HG03521 (cell line): ENCODE measurements around the gene COA8.

Experiments
- ATAC-seq: cut with Tn5 transposase; IDR thresholded peaks from one replicate; pipeline ENCODE4 v1.9.1; 2021; ENCODE audit warnings: mild to moderate bottlenecking, moderate library complexity; ENCODE audit not compliant: unreplicated experiment

Gene COA8

DNA sequence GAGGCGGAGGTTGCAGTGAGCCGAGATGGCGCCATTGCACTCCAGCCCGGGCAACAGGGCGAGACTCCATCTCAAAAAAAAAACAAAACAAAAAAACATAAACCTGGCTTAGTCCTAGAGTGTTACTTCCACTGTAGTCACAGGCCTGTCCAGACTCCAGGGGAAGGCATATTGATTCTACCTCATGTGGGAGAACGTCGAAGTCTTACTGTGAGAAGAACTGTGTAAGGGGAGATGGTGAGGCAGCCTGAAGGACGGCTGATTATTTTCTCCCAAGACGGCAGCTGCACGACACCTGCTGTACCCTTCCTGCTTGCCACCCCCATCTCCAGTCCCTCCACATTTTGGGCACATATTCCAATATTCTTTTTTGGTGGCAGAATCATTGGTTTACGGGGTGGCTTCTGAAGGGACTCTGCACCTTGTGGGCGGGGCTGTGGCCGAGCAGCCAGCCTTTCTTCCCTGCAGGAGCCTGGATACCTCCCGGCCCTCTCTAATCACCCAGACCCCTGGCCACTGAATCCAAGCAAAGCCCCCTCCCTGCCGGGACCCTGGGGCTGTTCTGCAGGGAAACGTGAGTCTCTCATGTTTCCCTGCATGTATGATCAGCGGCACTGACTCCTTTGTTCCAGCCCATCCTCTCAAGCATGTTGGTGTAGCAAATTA, 54.0 kb downstream of the COA8 start:
- ATAC-seq: no peak

DNA sequence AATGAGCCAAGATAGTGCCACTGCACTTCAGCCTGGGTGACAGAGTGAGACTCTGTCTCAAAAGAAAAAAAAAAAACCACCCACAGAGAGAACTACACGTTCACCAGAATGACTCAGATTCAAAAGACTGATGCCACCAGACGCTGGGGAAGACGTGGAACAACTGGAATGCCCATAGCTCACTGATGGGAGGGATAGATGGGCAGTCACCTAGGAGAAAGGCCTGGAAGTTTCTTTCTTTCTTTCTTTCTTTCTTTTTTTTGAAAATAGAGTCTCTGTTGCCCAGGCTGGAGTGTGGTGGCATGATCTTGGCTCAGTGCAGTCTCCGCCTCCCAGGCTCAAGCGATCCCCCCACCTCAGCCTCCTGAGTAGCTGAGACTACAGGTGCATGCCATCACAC, 56.3 kb downstream of the COA8 start:
- no peak for ATAC-seq

GRCh38 chr14:103621860-103622259, 59.1 kb downstream of the COA8 start:
- ATAC-seq: no peak

DNA sequence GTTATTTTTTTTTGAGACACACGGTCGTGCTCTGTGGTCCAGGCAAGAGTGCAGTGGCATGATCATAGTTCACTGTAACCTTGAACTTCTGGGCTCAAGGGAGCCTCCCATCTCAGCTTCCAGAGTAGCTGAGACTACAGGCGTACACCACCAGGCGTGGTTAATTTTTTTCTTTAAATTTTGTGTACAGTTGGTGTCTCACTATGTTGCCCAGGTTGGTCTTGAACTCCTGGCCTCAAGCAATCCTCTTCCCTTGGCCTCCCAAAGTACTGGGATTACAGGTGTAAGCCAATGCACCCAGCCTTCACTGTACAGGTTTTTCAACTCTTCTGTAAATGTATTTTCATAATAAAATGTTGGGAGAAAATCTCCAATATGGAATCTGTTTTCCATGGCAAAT, 60.5 kb downstream of the COA8 start:
- ATAC-seq: no peak

DNA sequence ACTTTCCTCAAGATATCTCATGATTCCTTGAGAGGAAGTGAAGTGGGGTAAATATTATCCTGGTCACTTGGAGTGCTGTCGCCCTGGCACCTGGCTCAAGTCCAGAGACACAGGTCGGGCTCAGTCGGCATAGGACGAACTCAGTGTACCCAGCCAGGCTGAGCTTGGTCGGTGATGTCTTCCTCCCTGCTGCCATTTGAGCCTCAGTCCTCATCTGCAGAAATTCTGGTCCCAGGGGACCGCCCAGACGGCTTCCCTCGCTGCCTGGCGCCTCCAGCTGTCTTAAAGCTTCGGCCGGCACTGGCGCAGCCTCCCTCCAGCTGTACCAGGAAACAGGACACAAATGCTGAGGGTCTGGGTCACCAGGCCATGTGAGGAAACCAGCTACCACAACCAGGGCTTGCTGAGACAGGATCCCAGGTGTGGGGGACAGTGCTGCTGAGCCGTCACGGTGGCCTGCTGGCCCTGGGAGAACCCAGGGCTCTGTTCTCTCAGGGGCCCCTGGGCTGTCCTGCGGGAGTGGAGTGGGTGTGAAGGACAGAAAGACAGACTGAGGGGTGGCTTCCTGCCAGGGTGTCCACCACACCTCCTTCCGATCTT, 61.2 kb downstream of the COA8 start:
- ATAC-seq: no peak

DNA sequence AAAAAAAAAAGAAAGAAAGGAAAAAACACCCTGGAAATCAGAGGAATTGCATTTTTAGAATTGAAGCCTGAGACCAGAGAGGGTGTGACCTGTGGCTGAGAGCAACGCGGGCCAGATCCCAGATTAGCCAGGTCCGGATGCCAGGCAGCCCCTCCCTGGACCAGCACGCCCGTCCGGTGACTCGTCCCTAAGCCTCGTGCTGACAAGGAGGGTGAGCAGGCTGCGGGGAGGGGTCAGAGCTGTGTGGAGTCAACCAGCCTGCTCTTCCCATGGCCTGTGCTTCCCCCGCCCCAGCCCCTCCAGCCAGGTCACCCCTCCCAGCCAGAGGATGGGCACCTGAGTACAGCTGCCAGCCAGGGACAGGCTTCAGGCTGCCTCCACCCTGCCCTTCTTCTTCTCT, 62.1 kb downstream of the COA8 start:
- ATAC-seq: no peak

- no peak for ATAC-seq
Measured at GRCh38 chr14:103625356-103626095, 62.8 kb downstream of the COA8 start.

GRCh38 chr14:103626146-103626850, 63.5 kb downstream of the COA8 start:
- ATAC-seq: no peak

GRCh38 chr14:103627073-103628025, 64.6 kb downstream of the COA8 start:
- ATAC-seq: no peak

- ATAC-seq: peak; percentile 14
Measured at GRCh38 chr14:103628221-103628683, 65.5 kb downstream of the COA8 start.

GRCh38 chr14:103628684-103629502, 66.1 kb downstream of the COA8 start, which contains the start of gene KLC1:
Gene KLC1 (plus strand): TSS chr14:103629211. CDS start chr14:103654565, 25,354 bp downstream.
- ATAC-seq: peak; percentile 57

DNA sequence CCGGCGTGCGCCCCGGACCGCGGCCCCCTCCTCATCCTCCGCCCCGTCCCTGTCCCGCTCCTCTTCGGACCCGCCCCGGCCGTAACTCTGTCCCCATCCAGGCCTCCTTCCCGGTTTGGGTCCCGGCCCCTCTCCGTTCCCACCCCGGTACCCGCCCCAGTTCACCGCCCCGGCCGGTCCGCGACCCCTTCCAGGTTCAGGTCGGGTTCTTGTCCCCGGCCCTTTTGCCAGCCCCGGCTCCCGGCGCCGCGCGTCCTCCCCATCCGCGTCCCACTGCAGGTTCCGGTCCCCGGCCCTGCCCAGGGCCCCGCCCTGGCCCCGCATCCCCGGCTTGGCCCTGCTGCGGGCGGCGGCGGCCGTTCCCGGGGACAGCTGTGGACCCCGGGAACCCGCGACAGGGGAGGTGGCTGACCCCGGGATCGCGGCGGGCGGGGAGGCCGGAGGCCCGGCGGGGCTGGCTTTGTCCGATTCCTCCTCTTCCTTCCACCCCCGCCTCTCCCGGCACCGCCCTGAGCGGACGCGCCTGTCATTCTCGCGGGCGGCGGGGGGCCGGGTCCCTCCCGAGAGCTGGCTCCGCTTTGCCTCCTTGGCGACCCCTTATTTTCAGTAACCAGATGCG, 66.9 kb downstream of the COA8 start:
- ATAC-seq: peak; percentile 24

GRCh38 chr14:103630364-103631108, 67.8 kb downstream of the COA8 start:
- ATAC-seq: no peak

DNA sequence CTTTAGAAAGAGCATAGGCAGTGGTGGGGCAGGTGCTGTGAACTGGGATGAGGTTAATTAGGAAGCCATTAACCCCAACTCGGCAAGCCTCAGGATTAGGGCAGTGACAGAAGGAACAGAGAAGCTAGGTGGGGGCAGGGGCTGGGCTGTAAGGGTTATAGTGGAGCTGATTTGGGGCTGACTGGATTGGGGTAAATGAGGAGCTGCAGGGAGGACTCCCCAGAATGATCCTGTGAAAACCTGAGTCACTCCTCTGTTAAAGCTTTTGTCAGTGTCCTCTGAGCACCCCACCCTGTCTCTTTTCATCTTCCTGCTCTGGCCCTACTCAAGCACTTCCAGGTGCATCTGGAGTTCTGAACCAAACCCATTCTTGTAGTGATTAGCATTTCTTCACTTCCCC, 70.6 kb downstream of the COA8 start:
- ATAC-seq: no peak

- ATAC-seq: no peak
Measured at GRCh38 chr14:103634156-103634555, 71.4 kb downstream of the COA8 start.

DNA sequence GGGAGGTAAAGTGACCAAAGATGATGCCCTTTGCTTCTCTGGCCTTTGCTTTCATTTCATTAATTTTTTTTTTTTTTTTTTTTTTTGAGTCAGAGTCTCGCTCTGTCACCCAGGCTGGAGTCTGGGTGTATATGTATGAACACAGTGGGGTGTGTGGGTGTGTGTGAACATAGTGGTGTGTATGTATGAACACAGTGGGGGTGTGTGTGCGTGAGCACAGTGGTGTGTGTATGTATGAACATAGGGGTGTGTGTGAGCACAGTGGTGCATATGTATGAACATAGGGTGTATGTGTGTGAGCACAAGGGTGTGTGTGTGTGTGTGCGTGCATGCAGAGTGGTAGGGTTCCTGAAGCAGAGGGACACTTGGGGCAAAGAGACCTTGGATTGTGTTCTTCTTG, 75.8 kb downstream of the COA8 start:
- no peak for ATAC-seq
